Caco-2 (cell line): ENCODE results near the gene TRIM66. TPM values are rescaled to one million over a fixed set of nuclear protein-coding genes. Genes with fewer than 3 reads are reported as not detected.

Source experiments
- BruUV-seq: library from RNA; stranded (reverse); fragments of 400-500 nt; replicated peaks from 2 replicates; lab custom pipeline; 2021; lab: Mats Ljungman, UMichigan
- CTCF ChIA-PET: fragments of 300-600 bp; sonication (Branson Sonifier 250); formaldehyde crosslinking; loops from one replicate; lab custom pipeline; 2022; ENCODE audit warnings: antibody characterized with exemption; lab: Charles Lee
- POLR2A ChIA-PET: fragments of 300-600 bp; sonication (Branson Sonifier 250); formaldehyde crosslinking; loops from one replicate; lab custom pipeline; 2022; ENCODE audit warnings: antibody characterized with exemption; lab: Charles Lee
- DNase-seq, 2 experiments: peaks; one replicate each; pipeline versions ENCODE4 v3.0.0 to v3.0.0-alpha.2; 2020 to 2022
- H3K27me3 ChIP-seq: replicated peaks from 2 replicates; pipeline ENCODE4 v1.6.0; 2011; ENCODE audit warnings: low read length; ENCODE audit not compliant: control insufficient read depth, insufficient read depth
- H3K36me3 ChIP-seq: 2 replicates; pipeline ENCODE4 v1.5.1; 2011; ENCODE audit warnings: low read length; ENCODE audit not compliant: control insufficient read depth, insufficient read depth
- H3K4me1 ChIP-seq: fragments of 250-450 bp; sonication (Bioruptor Pico); 2 replicates; pipeline ENCODE4 v1.5.1; 2020; ENCODE audit warnings: mild to moderate bottlenecking
- H3K4me3 ChIP-seq: 2 replicates; pipeline ENCODE4 v1.5.1; 2011; ENCODE audit warnings: low read depth, mild to moderate bottlenecking, control low read depth, low read length
- H3K9me3 ChIP-seq: fragments of 250-450 bp; sonication (Bioruptor Pico); 2 replicates; pipeline ENCODE4 v1.5.1; 2020; ENCODE audit warnings: mild to moderate bottlenecking, moderate library complexity
- H3K27ac Mint-ChIP-seq: one replicate; pipeline ENCODE4 v1.8.0; 2022; ENCODE audit warnings: mixed read lengths; ENCODE audit not compliant: unreplicated experiment
- H3K27me3 Mint-ChIP-seq: one replicate; pipeline ENCODE4 v1.8.0; 2022; ENCODE audit warnings: mixed read lengths; ENCODE audit not compliant: insufficient read depth, unreplicated experiment
- H3K36me3 Mint-ChIP-seq: one replicate; pipeline ENCODE4 v1.8.0; 2022; ENCODE audit warnings: mild to moderate bottlenecking, mixed read lengths; ENCODE audit not compliant: insufficient read depth, unreplicated experiment
- H3K4me1 Mint-ChIP-seq: one replicate; pipeline ENCODE4 v1.8.0; 2022; ENCODE audit warnings: low read depth, mixed read lengths; ENCODE audit not compliant: unreplicated experiment
- H3K4me3 Mint-ChIP-seq: one replicate; pipeline ENCODE4 v1.8.0; 2022; ENCODE audit warnings: mild to moderate bottlenecking, moderate library complexity, mixed read lengths; ENCODE audit not compliant: unreplicated experiment
- H3K9me3 Mint-ChIP-seq: one replicate; pipeline ENCODE4 v1.8.0; 2022; ENCODE audit warnings: mixed read lengths; ENCODE audit not compliant: unreplicated experiment
- CTCF ChIP-seq, 2 experiments: fragments of 200-600 bp in 1 of 2; IDR thresholded peaks; 1 replicate in 1 of 2; 2 replicates in 1 of 2; pipeline versions ENCODE4 v1.5.1 to v1.8.0; 2011 to 2022; ENCODE audit warnings: antibody characterized with exemption in 1 of 2, control low read depth in 1 of 2, inconsistent platforms in 1 of 2, low read depth in 1 of 2, low read length in 1 of 2, mild to moderate bottlenecking in 1 of 2, moderate library complexity in 1 of 2; ENCODE audit not compliant: insufficient read depth in 1 of 2, severe bottlenecking in 1 of 2, unreplicated experiment in 1 of 2
- intact Hi-C: fragments of 100-400 bp; cut with micrococcal nuclease; formaldehyde crosslinking; loops from one replicate; pipeline ENCODE4 v1.10.0; 2022; ENCODE audit not compliant: unreplicated experiment
- total RNA-seq: library from RNA; stranded (reverse); gene quantifications from 2 replicates; pipeline ENCODE4 v1.2.3, GENCODE V29; 2022

The TRIM66 gene
- total RNA-seq, 1 experiment from 2014 or later = 18.4 TPM

GRCh38 chr11:8604078-8604723 lies 78.3 kb downstream of the TRIM66 start:
- peak; percentile 51 to 69 for DNase-seq

GRCh38 chr11:8603696-8604077 lies 78.8 kb downstream of the TRIM66 start:
- no peaks in the 10 kb centered on the region for H3K4me1 ChIP-seq
- POLR2A ChIA-PET = no interaction called here
- H3K4me1 Mint-ChIP-seq = no peaks in the 10 kb centered on the region
- no peak overlapping the region for H3K4me3 Mint-ChIP-seq
- intact Hi-C loops = no loop called here
- no peaks in the 10 kb centered on the region for H3K27me3 ChIP-seq
- no peak for TF ChIP-seq CTCF (IDR thresholded peaks at IDR 0.05; ENCODE audit: insufficient read depth in 1 of 2, low read depth in 1 of 2, low read length in 1 of 2, severe bottlenecking in 1 of 2, unreplicated experiment in 1 of 2)
- H3K27ac Mint-ChIP-seq = no peak overlapping the region
- DNase-seq = no peak
- H3K9me3 Mint-ChIP-seq = no peaks in the 10 kb centered on the region
- H3K36me3 ChIP-seq = no peaks in the 10 kb centered on the region
- no peak overlapping the region for H3K4me3 ChIP-seq
- no peaks in the 10 kb centered on the region for H3K9me3 ChIP-seq
- CTCF ChIA-PET = no interaction called here
- no peaks in the 10 kb centered on the region for H3K36me3 Mint-ChIP-seq
- BruUV-seq = no TSS peak
- peaks cover 4% of the 10 kb centered on the region for H3K27me3 Mint-ChIP-seq

More at GRCh38 chr11:8604078-8604723, 78.3 kb downstream of the TRIM66 start:
- Histone ChIP-seq H3K4me3 (no peak overlapping the region), H3K36me3 (no peaks in the 10 kb centered on the region), H3K4me1 (no peaks in the 10 kb centered on the region), H3K27me3 (no peaks in the 10 kb centered on the region), H3K9me3 (no peaks in the 10 kb centered on the region)
- no TSS peak for BruUV-seq
- H3K9me3 Mint-ChIP-seq = no peaks in the 10 kb centered on the region
- TF ChIP-seq CTCF (IDR thresholded peaks at IDR 0.05; ENCODE audit: insufficient read depth in 1 of 2, low read depth in 1 of 2, low read length in 1 of 2, severe bottlenecking in 1 of 2, unreplicated experiment in 1 of 2) = peak; percentile 71 to 76
- H3K36me3 Mint-ChIP-seq = no peaks in the 10 kb centered on the region
- POLR2A ChIA-PET = no interaction called here
- no peak overlapping the region for H3K4me3 Mint-ChIP-seq
- CTCF ChIA-PET = no interaction called here
- intact Hi-C loops = no loop called here
- no peaks in the 10 kb centered on the region for H3K4me1 Mint-ChIP-seq
- no peak overlapping the region for H3K27ac Mint-ChIP-seq
- peaks cover 4% of the 10 kb centered on the region for H3K27me3 Mint-ChIP-seq

GRCh38 chr11:8601376-8602133 lies 80.9 kb downstream of the TRIM66 start:
- no peaks in the 10 kb centered on the region for H3K4me1 Mint-ChIP-seq
- no peak overlapping the region for H3K27ac Mint-ChIP-seq
- POLR2A ChIA-PET = no interaction called here
- H3K9me3 ChIP-seq = no peaks in the 10 kb centered on the region
- intact Hi-C loops = no loop called here
- no peak overlapping the region for H3K4me3 Mint-ChIP-seq
- no peak for DNase-seq
- CTCF ChIA-PET = no interaction called here
- H3K4me1 ChIP-seq = no peaks in the 10 kb centered on the region
- H3K27me3 ChIP-seq = no peaks in the 10 kb centered on the region
- H3K9me3 Mint-ChIP-seq = no peaks in the 10 kb centered on the region
- no TSS peak for BruUV-seq
- H3K27me3 Mint-ChIP-seq = peaks cover 6% of the 10 kb centered on the region
- no peak for TF ChIP-seq CTCF (IDR thresholded peaks at IDR 0.05; ENCODE audit: insufficient read depth in 1 of 2, low read depth in 1 of 2, low read length in 1 of 2, severe bottlenecking in 1 of 2, unreplicated experiment in 1 of 2)
- no peak overlapping the region for H3K4me3 ChIP-seq
- H3K36me3 ChIP-seq = no peaks in the 10 kb centered on the region
- H3K36me3 Mint-ChIP-seq = no peaks in the 10 kb centered on the region
